ENCODE data around the gene FAM25A.
A peak's percentile ranks its signal among the peaks of the same experiment; 100 is the strongest.
"Not testable (repeated sequence)": the region's sequence is repeated elsewhere in the genome, so short reads cannot be mapped to it uniquely, and the experiment has no call there.

The FAM25A gene

DNA sequence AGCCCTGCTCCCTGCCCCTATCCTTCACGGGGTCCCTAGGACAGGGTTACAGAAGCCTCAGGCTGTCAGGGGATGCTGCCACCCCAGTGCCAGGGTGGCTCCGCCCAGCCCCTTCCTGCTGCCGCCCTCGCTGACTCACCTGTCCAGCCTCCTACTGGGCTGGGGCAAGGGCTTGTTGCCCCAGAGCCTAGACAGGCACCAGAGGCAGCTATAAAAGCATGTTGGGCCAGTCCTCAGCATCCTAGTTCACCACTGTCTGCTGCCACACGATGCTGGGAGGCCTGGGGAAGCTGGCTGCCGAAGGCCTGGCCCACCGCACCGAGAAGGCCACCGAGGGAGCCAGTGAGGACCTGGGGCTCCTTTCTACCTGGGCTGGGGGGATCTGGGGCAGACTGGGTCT is at the start of gene FAM25A:
Gene FAM25A, plus strand, starts transcription at position 239 of the 400 bp plus-strand sequence. Its CDS starts 31 bp downstream, at position 270.
- FAIRE-seq: not testable (repeated sequence)

- FAIRE-seq: no peak
These were observed 49.2 kb upstream of the FAM25A start for GRCh38 chr10:86970982-86971231.

DNA sequence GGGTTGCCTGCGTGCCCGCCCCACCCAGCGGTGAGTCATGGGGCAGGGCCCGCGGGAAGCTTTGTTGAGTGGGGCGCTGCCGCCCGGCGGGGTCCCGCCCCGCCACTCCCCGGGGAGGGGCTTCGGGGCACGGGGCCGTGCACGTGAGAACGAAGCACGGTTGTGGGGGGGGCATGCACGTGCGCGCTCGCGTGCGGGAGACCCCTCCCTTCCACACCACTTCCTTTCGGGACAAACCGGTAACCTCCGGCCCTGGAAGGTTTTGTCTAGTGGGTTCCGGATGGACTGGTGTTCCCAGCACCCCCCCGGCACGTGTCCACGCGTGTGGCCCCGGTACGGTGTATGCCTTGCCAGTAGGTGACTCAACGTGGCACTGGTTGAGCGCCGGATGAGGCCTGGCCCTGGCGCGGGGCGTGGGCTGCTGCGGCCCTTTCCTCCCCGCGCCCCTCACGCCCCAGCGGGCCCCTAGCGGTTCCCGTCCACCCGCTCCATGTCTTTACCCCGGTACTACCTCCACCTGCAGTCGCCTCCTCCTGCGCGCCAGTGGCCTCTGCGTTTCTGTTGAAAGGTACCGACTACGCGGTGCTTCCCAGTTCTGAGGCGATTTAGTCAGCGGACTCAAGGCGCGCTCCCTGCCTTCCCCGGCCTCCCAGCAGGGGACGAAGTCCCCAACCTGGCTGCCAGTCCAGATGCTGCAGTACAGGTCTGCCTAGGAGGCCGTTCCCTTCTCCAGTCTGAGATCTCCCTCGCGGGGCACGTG is 48.7 kb upstream of the FAM25A start:
- no peak for FAIRE-seq

- FAIRE-seq: no peak
These were observed 47.3 kb upstream of the FAM25A start for GRCh38 chr10:86972613-86973380.

GRCh38 chr10:86974484-86974883 is 45.6 kb upstream of the FAM25A start:
- FAIRE-seq: no peak

DNA sequence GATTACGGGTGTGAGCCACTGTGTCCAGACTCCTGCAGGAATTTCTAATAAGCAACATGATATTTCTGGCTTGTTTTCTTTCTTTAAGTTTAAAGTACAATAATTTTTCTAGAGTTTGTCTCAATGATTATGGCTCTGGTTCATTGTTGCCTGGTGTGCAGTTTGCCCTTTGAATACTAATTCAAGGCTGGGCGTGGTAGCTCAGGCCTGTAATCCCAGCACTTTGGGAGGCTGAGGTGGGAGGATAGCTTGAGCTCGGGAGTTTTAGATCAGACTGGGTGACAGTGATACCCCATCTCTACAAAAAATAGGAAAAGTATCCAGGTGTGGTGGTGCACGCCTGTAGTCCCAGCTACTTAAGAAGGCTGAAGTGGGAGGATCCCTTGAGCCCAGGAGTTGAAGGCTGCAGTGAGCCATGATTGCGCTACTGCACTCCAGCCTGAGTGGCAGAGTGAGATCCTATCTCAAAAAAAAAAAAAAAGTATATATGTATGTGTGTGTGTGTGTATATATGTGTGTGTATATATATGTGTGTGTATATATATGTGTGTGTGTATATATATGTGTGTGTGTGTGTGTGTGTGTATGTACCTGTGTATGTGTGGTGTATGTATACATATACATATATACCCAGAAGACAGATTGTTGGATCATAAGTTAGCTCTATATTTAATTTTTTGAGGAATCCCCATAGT is 43.6 kb upstream of the FAM25A start:
- FAIRE-seq: no peak

DNA sequence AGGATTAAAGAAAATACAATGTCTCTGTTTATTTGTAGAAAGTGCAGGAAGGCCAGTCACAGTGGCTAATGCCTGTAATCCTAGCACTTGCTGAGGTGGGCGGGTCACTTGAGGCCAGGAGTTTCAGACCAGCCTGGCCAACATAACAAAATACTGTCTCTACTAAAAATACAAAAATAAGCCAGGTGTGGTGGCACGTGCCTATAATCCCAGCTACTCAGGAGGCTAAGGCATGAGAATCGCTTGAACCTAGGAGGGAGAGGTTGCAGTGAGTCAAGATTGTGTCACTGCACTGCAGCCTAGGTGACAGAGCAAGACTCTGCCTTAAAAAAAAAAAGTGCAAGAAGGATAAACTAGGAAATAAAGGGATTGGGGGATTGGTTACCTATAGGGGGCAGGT is 41.6 kb upstream of the FAM25A start:
- not testable (repeated sequence) for FAIRE-seq

GRCh38 chr10:86979296-86979818 is 40.7 kb upstream of the FAM25A start:
- FAIRE-seq: no peak

DNA sequence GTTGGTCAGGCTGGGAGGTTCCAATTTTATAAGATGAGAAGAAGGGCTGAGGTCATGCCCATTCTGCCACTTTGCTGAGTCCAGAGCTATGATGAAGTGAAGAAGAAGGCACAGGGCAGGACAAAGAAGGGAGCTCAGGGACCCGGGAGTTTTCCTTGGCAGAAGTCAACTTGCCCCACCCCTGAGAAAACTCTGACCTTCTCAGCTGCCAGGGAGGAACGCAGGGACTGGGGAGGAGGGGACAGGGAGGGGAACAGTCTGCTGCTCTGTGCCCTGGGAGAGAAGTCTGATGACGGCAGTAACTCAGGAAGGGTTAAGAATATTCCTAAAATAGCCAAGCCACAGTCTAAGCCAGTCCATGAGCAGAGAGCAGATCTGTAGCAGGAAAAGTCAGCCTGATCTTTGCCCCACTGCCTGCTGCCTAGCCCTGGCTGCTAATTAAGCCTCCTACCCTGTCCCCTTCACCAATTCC is 40.1 kb upstream of the FAM25A start:
- FAIRE-seq: no peak

DNA sequence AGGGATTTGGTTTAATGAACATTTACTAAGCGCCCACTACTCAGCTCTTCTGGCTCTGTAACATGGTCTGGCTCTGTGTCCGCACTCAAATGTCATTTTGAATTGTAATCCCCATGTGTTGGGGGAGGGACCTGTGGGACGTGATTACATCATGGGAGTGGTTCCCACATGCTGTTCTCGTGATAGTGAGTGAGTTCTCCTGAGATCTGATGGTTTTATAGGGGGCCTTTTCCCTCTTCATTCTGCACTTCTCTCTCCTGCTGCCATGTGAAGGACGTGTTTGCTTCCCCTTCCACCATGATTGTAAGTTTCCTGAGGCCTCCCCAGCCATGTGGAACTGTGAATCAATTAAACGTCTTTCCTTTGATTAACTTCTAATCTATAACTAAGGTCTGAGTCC is 39.1 kb upstream of the FAM25A start:
- not testable (repeated sequence) for FAIRE-seq

GRCh38 chr10:86981716-86982115 is 38.4 kb upstream of the FAM25A start:
- no peak for FAIRE-seq

- FAIRE-seq: not testable (repeated sequence)
These were observed 35.6 kb upstream of the FAM25A start for GRCh38 chr10:86984498-86984897.

DNA sequence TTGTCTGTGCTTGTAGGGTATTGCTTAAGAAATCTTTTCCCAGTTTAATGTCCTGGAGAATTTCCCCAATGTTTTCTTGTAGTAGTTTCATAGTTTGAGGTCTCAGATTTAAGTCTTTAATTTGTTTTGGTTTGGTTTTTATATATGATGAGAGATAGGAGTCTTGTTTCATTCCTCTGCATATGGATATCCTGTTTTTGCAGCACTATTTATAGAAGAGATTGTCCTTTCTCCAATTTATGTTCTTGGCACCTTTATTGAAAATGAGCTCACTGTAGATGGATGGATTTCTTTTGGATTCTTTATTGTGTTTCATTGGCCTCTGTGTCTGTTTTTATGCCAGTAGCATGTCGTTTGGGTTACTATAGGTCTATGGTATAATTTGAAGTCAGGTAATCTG is 31.6 kb upstream of the FAM25A start:
- no peak for FAIRE-seq

- peak; percentile 84 for FAIRE-seq
These were observed 28.7 kb upstream of the FAM25A start for GRCh38 chr10:86991362-86991761.

GRCh38 chr10:86992456-86992855 is 27.6 kb upstream of the FAM25A start:
- FAIRE-seq: no peak

- FAIRE-seq: peak; percentile 97
These were observed 27.2 kb upstream of the FAM25A start for GRCh38 chr10:86992929-86993328.

DNA sequence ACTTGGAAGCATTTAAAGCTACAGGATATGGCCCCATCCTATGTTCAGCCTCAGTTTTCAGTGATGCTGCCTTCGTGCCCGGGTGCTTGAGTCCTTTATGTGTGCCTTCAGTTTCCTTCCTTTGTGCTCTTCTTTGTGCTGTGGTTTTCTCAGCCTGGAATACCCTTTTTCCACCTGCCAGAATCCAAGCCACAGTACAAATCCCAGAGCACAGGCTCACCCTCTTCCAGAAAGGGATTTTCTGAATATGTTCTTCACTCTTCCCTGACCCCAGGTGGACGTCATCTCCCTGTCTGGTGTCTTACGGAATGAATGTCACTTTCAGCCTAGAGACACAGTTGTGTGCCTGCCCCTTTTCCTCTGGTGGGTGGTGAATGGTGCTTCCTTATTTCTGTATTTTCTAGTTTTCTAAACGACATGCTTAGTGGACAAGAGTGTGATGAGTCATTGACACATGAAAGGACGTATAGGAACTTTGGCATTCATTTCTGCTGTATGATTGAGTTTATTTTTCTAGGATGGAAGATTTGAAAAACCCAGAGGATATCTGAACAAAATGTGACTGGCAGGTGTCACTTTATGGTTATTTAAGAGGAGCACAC is 20.2 kb upstream of the FAM25A start:
- FAIRE-seq: not testable (repeated sequence)

- no peak for FAIRE-seq
These were observed 19.6 kb upstream of the FAM25A start for GRCh38 chr10:87000491-87000890.

GRCh38 chr10:87007124-87007523 is 13.0 kb upstream of the FAM25A start:
- FAIRE-seq: not testable (repeated sequence)

- not testable (repeated sequence) for FAIRE-seq
These were observed 12.4 kb upstream of the FAM25A start for GRCh38 chr10:87007674-87008073.

- FAIRE-seq: not testable (repeated sequence)
These were observed 11.8 kb upstream of the FAM25A start for GRCh38 chr10:87008303-87008702.

DNA sequence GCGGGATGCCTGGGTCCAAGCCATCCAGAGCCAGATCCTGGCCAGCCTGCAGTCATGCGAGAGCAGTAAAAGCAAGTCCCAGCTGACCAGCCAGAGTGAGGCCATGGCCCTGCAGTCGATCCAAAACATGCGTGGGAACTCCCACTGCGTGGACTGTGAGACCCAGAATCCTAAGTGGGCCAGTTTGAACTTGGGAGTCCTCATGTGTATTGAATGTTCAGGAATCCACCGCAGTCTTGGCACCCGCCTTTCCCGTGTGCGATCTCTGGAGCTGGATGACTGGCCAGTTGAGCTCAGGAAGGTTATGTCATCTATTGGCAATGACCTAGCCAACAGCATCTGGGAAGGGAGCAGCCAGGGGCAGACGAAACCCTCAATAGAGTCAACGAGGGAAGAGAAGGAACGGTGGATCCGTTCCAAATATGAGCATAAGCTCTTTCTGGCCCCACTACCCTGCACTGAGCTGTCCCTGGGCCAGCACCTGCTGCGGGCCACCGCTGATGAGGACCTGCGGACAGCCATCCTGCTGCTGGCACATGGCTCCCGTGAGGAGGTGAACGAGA is 10.9 kb upstream of the FAM25A start:
- not testable (repeated sequence) for FAIRE-seq
